Measurements from ENCODE around the gene RNF169. TPM values are rescaled to one million over a fixed set of nuclear protein-coding genes. Genes with fewer than 3 reads are reported as not detected.

The RNF169 gene
- total and polyA plus RNA-seq, 2 of the 8 experiments (the other 6 are each of a cell fraction or from before 2014, with no cell fraction given), result 3.6 to 12.5 TPM

- no peak for TF ChIP-seq TBP (IDR thresholded peaks at IDR 0.05; ENCODE audit: low read depth, low read length)
- no peak for TF ChIP-seq RFX5 (IDR thresholded peaks at IDR 0.05; ENCODE audit: borderline replicate concordance, low read depth, low read length)
- TF ChIP-seq CREB1 (IDR thresholded peaks at IDR 0.05), result no peak
- no peak for TF ChIP-seq EP300 (IDR thresholded peaks at IDR 0.05; ENCODE audit: borderline replicate concordance in 1 of 2, low read depth in 2 of 2, low read length in 2 of 2)
Measured at GRCh38 chr11:74721479-74721835, 27.2 kb upstream of the RNF169 start (continued).

All from H1 (cell line).